Measurements from ENCODE around the gene DMAC2L.

DNA sequence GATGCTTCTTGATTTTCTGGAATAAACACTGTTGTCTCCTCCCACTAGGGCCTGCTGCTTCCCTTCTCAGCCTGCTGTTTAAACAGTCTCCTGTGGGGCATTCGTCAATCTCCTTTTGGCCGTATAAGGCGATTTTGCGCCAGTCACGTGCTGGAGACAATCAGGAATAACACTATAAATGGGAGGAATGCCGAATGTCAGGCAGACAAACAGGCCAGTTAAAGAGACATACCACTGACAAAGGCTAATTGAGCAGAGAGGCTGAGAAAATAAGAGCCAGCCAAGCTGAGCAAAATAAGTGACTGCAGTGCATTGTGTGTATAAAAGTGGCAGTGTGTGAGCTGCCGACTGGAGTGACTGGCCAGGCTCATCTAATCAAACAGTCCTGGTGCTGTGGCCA is 23.3 kb downstream of the DMAC2L start:
- no peak for TF ChIP-seq CTCF (conservative IDR thresholded peaks at IDR 0.05; ENCODE audit: low read length)
- no peak for TF ChIP-seq EZH2phosphoT487 (IDR thresholded peaks at IDR 0.05; ENCODE audit: borderline replicate concordance, low read depth, low read length)
